ENCODE measurements around the gene S100A7.
"Not testable (repeated sequence)": the region's sequence is repeated elsewhere in the genome, so short reads cannot be mapped to it uniquely, and the experiment has no call there.

S100A7 gene

GRCh38 chr1:153478047-153478691, 17.7 kb upstream of the S100A7 start:
- Histone ChIP-seq H3K36me3 (ENCODE audit: control insufficient read depth in 2 of 2, insufficient read depth in 2 of 2, low read length in 2 of 2) (no peaks in the 10 kb centered on the region), H3K9ac (ENCODE audit: low read depth in 1 of 2, low read length in 2 of 2) (no peak overlapping the region), H3K4me3 (ENCODE audit: low read length in 2 of 2) (no peak overlapping the region), H3K9me3 (ENCODE audit: control insufficient read depth in 2 of 2, low read length in 2 of 2) (no peaks in the 10 kb centered on the region), H3K27ac (ENCODE audit: low read depth in 2 of 2, low read length in 2 of 2) (no peak overlapping the region), H3K4me1 (ENCODE audit: control insufficient read depth in 2 of 2, insufficient read depth in 2 of 2, low read length in 2 of 2) (peaks cover 2 to 4% of the 10 kb centered on the region in 2 donors), H3K27me3 (ENCODE audit: control insufficient read depth in 2 of 2, insufficient read depth in 2 of 2, low read length in 2 of 2) (no peaks in the 10 kb centered on the region)

GRCh38 chr1:153476491-153477093, 16.1 kb upstream of the S100A7 start:
- Histone ChIP-seq H3K9ac (ENCODE audit: low read depth in 1 of 2, low read length in 2 of 2) (no peak overlapping the region), H3K36me3 (ENCODE audit: control insufficient read depth in 2 of 2, insufficient read depth in 2 of 2, low read length in 2 of 2) (no peaks in the 10 kb centered on the region), H3K27me3 (ENCODE audit: control insufficient read depth in 2 of 2, insufficient read depth in 2 of 2, low read length in 2 of 2) (no peaks in the 10 kb centered on the region), H3K27ac (ENCODE audit: low read depth in 2 of 2, low read length in 2 of 2) (no peak overlapping the region), H3K4me3 (ENCODE audit: low read length in 2 of 2) (no peak overlapping the region), H3K4me1 (ENCODE audit: control insufficient read depth in 2 of 2, insufficient read depth in 2 of 2, low read length in 2 of 2) (peaks cover 2 to 4% of the 10 kb centered on the region in 2 donors), H3K9me3 (ENCODE audit: control insufficient read depth in 2 of 2, low read length in 2 of 2) (no peaks in the 10 kb centered on the region)

- H3K27ac ChIP-seq (ENCODE audit: low read depth in 2 of 2, low read length in 2 of 2) = no peak overlapping the region
These were observed 14.8 kb upstream of the S100A7 start for GRCh38 chr1:153475282-153475681.

GRCh38 chr1:153474347-153474746, 13.9 kb upstream of the S100A7 start:
- H3K4me1 ChIP-seq (ENCODE audit: control insufficient read depth in 2 of 2, insufficient read depth in 2 of 2, low read length in 2 of 2) = peaks cover 2 to 4% of the 10 kb centered on the region in 2 donors
- no peaks in the 10 kb centered on the region for H3K36me3 ChIP-seq (ENCODE audit: control insufficient read depth in 2 of 2, insufficient read depth in 2 of 2, low read length in 2 of 2)
- H3K4me3 ChIP-seq (ENCODE audit: low read length in 2 of 2) = no peak overlapping the region
- no peak overlapping the region for H3K27ac ChIP-seq (ENCODE audit: low read depth in 2 of 2, low read length in 2 of 2)
- H3K9me3 ChIP-seq (ENCODE audit: control insufficient read depth in 2 of 2, low read length in 2 of 2) = no peaks in the 10 kb centered on the region
- H3K27me3 ChIP-seq (ENCODE audit: control insufficient read depth in 2 of 2, insufficient read depth in 2 of 2, low read length in 2 of 2) = no peaks in the 10 kb centered on the region
- H3K9ac ChIP-seq (ENCODE audit: low read depth in 1 of 2, low read length in 2 of 2) = no peak overlapping the region

More at GRCh38 chr1:153475282-153475681, 14.8 kb upstream of the S100A7 start:
- no peaks in the 10 kb centered on the region for H3K9me3 ChIP-seq (ENCODE audit: control insufficient read depth in 2 of 2, low read length in 2 of 2)
- peaks cover 2 to 4% of the 10 kb centered on the region in 2 donors for H3K4me1 ChIP-seq (ENCODE audit: control insufficient read depth in 2 of 2, insufficient read depth in 2 of 2, low read length in 2 of 2)
- no peaks in the 10 kb centered on the region for H3K36me3 ChIP-seq (ENCODE audit: control insufficient read depth in 2 of 2, insufficient read depth in 2 of 2, low read length in 2 of 2)
- H3K9ac ChIP-seq (ENCODE audit: low read depth in 1 of 2, low read length in 2 of 2) = no peak overlapping the region
- no peaks in the 10 kb centered on the region for H3K27me3 ChIP-seq (ENCODE audit: control insufficient read depth in 2 of 2, insufficient read depth in 2 of 2, low read length in 2 of 2)
- no peak overlapping the region for H3K4me3 ChIP-seq (ENCODE audit: low read length in 2 of 2)

GRCh38 chr1:153470707-153471106, 10.3 kb upstream of the S100A7 start:
- H3K27me3 ChIP-seq (ENCODE audit: control insufficient read depth in 2 of 2, insufficient read depth in 2 of 2, low read length in 2 of 2) = no peaks in the 10 kb centered on the region
- H3K27ac ChIP-seq (ENCODE audit: low read depth in 2 of 2, low read length in 2 of 2) = no peak overlapping the region
- no peak overlapping the region for H3K4me3 ChIP-seq (ENCODE audit: low read length in 2 of 2)
- H3K36me3 ChIP-seq (ENCODE audit: control insufficient read depth in 2 of 2, insufficient read depth in 2 of 2, low read length in 2 of 2) = no peaks in the 10 kb centered on the region
- no peak overlapping the region for H3K9ac ChIP-seq (ENCODE audit: low read depth in 1 of 2, low read length in 2 of 2)
- no peaks in the 10 kb centered on the region for H3K9me3 ChIP-seq (ENCODE audit: control insufficient read depth in 2 of 2, low read length in 2 of 2)
- no peaks in the 10 kb centered on the region for H3K4me1 ChIP-seq (ENCODE audit: control insufficient read depth in 2 of 2, insufficient read depth in 2 of 2, low read length in 2 of 2)

- Histone ChIP-seq H3K9ac (ENCODE audit: low read depth in 1 of 2, low read length in 2 of 2) (no peak overlapping the region), H3K9me3 (ENCODE audit: control insufficient read depth in 2 of 2, low read length in 2 of 2) (no peaks in the 10 kb centered on the region), H3K27ac (ENCODE audit: low read depth in 2 of 2, low read length in 2 of 2) (no peak overlapping the region), H3K27me3 (ENCODE audit: control insufficient read depth in 2 of 2, insufficient read depth in 2 of 2, low read length in 2 of 2) (no peaks in the 10 kb centered on the region), H3K4me1 (ENCODE audit: control insufficient read depth in 2 of 2, insufficient read depth in 2 of 2, low read length in 2 of 2) (no peaks in the 10 kb centered on the region), H3K36me3 (ENCODE audit: control insufficient read depth in 2 of 2, insufficient read depth in 2 of 2, low read length in 2 of 2) (no peaks in the 10 kb centered on the region), H3K4me3 (ENCODE audit: low read length in 2 of 2) (no peak overlapping the region)
These were observed 6.5 kb upstream of the S100A7 start for GRCh38 chr1:153466908-153467307.

- no peaks in the 10 kb centered on the region for H3K4me1 ChIP-seq (ENCODE audit: control insufficient read depth in 2 of 2, insufficient read depth in 2 of 2, low read length in 2 of 2)
- H3K9ac ChIP-seq (ENCODE audit: low read depth in 1 of 2, low read length in 2 of 2) = no peak overlapping the region
- no peaks in the 10 kb centered on the region for H3K36me3 ChIP-seq (ENCODE audit: control insufficient read depth in 2 of 2, insufficient read depth in 2 of 2, low read length in 2 of 2)
- H3K27me3 ChIP-seq (ENCODE audit: control insufficient read depth in 2 of 2, insufficient read depth in 2 of 2, low read length in 2 of 2) = no peaks in the 10 kb centered on the region
- no peak overlapping the region for H3K4me3 ChIP-seq (ENCODE audit: low read length in 2 of 2)
- H3K27ac ChIP-seq (ENCODE audit: low read depth in 2 of 2, low read length in 2 of 2) = no peak overlapping the region
- no peaks in the 10 kb centered on the region for H3K9me3 ChIP-seq (ENCODE audit: control insufficient read depth in 2 of 2, low read length in 2 of 2)
These were observed 5.6 kb upstream of the S100A7 start for GRCh38 chr1:153465811-153466636.

- H3K36me3 ChIP-seq (ENCODE audit: control insufficient read depth in 2 of 2, insufficient read depth in 2 of 2, low read length in 2 of 2); H3K27me3 ChIP-seq (ENCODE audit: control insufficient read depth in 2 of 2, insufficient read depth in 2 of 2, low read length in 2 of 2); H3K27ac ChIP-seq (ENCODE audit: low read depth in 2 of 2, low read length in 2 of 2); H3K4me3 ChIP-seq (ENCODE audit: low read length in 2 of 2); H3K9me3 ChIP-seq (ENCODE audit: control insufficient read depth in 2 of 2, low read length in 2 of 2); H3K9ac ChIP-seq (ENCODE audit: low read depth in 1 of 2, low read length in 2 of 2); H3K4me1 ChIP-seq (ENCODE audit: control insufficient read depth in 2 of 2, insufficient read depth in 2 of 2, low read length in 2 of 2): not testable (repeated sequence)
These were observed 2.3 kb upstream of the S100A7 start for GRCh38 chr1:153462741-153463140.

- no peak overlapping the region for H3K9ac ChIP-seq (ENCODE audit: low read depth in 1 of 2, low read length in 2 of 2)
- no peak overlapping the region for H3K4me3 ChIP-seq (ENCODE audit: low read length in 2 of 2)
- no peaks in the 10 kb centered on the region for H3K4me1 ChIP-seq (ENCODE audit: control insufficient read depth in 2 of 2, insufficient read depth in 2 of 2, low read length in 2 of 2)
- H3K27ac ChIP-seq (ENCODE audit: low read depth in 2 of 2, low read length in 2 of 2) = no peak overlapping the region
- H3K9me3 ChIP-seq (ENCODE audit: control insufficient read depth in 2 of 2, low read length in 2 of 2) = no peaks in the 10 kb centered on the region
- no peaks in the 10 kb centered on the region for H3K27me3 ChIP-seq (ENCODE audit: control insufficient read depth in 2 of 2, insufficient read depth in 2 of 2, low read length in 2 of 2)
- H3K36me3 ChIP-seq (ENCODE audit: control insufficient read depth in 2 of 2, insufficient read depth in 2 of 2, low read length in 2 of 2) = no peaks in the 10 kb centered on the region
These were observed 796 bp downstream of the S100A7 start for GRCh38 chr1:153459655-153460054.

- Histone ChIP-seq H3K4me1 (ENCODE audit: control insufficient read depth in 2 of 2, insufficient read depth in 2 of 2, low read length in 2 of 2) (no peaks in the 10 kb centered on the region), H3K27ac (ENCODE audit: low read depth in 2 of 2, low read length in 2 of 2) (no peak overlapping the region), H3K9ac (ENCODE audit: low read depth in 1 of 2, low read length in 2 of 2) (no peak overlapping the region), H3K9me3 (ENCODE audit: control insufficient read depth in 2 of 2, low read length in 2 of 2) (no peaks in the 10 kb centered on the region), H3K27me3 (ENCODE audit: control insufficient read depth in 2 of 2, insufficient read depth in 2 of 2, low read length in 2 of 2) (peaks cover 0 to 3% of the 10 kb centered on the region in 2 donors), H3K36me3 (ENCODE audit: control insufficient read depth in 2 of 2, insufficient read depth in 2 of 2, low read length in 2 of 2) (no peaks in the 10 kb centered on the region), H3K4me3 (ENCODE audit: low read length in 2 of 2) (no peak overlapping the region)
These were observed 4.1 kb downstream of the S100A7 start for GRCh38 chr1:153456396-153456795.
